Myocyte (in vitro differentiated cells): ENCODE measurements around the gene SERPINA4. TPM values are rescaled to one million over a fixed set of nuclear protein-coding genes. Genes with fewer than 3 reads are reported as not detected.
"Not testable (repeated sequence)": the region's sequence is repeated elsewhere in the genome, so short reads cannot be mapped to it uniquely, and the experiment has no call there.

Source experiments
- DNase-seq: peaks from one replicate; pipeline ENCODE4 v3.0.0-alpha.2; 2012; ENCODE audit warnings: low read depth
- total RNA-seq: library from RNA; depleted of rRNA; stranded (reverse); fragments of >200 nt; gene quantifications from 2 replicates; pipeline ENCODE4 v1.2.3, GENCODE V29; 2014

The SERPINA4 gene
- total RNA-seq, 1 donor from 2014 or later, result not detected

DNA sequence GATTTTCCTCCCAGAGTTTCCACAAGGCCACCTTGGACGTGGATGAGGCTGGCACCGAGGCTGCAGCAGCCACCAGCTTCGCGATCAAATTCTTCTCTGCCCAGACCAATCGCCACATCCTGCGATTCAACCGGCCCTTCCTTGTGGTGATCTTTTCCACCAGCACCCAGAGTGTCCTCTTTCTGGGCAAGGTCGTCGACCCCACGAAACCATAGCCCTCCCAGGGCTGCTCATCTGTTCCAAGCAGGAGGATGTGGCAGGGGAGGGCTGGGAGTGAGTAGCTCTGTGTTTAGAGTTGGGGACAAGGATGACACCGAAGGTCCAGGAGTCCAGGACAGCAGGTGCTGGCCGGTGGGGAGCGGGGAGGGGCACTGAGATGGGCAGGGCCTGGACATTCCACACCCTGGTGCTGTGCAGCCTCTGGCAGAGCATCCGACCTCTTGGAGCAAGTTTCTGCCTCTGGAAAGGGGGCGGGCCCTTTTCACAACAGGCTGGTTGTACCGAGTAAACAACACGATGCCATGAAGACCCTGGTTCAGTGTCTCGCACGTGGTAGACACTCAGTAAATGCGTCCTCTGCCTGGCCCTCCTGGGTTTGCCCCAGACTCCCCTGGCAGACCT is 8.2 kb downstream of the SERPINA4 start:
- DNase-seq, result no peak

DNA sequence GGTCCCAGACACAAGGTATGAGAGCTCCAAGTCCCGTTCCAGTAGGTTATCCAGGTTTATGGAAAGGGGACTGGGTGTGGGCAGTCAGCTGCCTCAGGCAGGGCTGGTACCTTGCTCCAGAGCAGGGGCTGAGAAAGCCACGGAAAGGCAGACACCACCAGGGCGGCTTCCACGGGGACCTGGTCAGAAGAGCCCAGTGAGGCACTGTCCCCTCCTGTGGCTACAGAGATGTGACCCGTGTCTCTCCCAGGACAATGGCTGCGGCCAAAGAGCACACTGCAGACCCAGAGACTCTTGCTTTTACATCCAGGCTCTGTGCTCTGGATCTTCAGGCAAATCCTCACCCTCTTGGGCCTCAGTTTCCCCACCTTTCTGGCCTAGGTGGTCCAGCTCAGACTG is 8.8 kb downstream of the SERPINA4 start:
- DNase-seq, result no peak

DNA sequence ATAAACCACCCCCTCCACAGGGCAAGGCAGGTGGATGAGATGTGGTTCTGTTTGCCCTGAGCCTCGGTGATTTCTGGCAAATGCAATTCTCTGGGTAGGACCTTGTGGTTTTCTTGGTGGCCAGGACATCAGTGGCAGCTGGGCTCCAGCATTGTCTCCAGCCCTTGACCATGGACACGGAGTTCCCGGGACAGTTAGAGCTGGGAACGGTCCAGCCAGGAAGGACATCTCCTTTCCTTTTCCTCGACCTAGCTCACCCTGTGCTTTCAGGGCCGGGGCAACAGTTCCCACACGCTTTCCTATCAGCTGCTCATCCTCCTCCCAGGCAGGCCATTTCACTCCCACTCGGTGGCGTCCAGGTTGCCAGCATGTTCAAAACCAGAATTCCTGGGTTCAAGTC is 9.2 kb downstream of the SERPINA4 start:
- peak; percentile 43 for DNase-seq

DNA sequence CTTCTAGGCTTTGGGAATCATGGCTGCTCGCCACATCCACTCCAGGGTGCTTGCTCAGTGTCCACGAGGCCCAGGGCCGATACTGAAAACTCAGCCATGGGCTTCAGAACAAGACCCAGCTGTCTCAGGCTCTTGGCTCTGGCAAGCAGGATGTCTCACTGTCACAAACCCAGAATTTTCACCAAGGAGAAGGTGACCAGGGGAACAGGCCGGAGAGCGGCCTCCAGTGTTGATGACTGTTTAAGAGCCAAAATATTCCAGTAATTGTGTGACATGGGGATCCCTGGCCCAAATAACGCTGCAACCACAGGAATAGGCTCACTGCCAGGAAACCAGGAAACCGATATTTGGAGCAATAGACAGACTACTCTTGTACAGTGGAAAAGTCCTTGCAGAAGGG is 10.2 kb downstream of the SERPINA4 start:
- no peak for DNase-seq

DNA sequence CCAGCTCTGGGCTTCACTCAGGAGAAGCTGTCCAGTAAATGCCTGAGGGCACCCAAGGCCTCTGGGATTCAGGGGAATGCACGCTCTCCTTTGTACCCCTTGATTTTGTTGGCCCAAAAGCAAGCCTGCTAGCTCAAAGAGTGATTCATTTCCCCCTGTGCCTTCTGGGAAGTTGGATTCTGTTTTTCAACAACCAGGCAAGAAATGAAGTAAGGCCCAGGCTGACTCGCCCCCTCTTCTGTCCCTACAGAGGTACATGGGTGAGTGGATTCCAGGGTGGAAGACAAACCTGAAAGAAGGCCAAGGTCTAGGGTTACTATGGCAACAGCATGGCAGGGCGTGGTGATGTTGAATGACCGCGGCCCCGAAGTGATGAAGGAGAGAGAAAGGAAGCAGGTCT is 10.7 kb downstream of the SERPINA4 start:
- DNase-seq, result no peak

DNA sequence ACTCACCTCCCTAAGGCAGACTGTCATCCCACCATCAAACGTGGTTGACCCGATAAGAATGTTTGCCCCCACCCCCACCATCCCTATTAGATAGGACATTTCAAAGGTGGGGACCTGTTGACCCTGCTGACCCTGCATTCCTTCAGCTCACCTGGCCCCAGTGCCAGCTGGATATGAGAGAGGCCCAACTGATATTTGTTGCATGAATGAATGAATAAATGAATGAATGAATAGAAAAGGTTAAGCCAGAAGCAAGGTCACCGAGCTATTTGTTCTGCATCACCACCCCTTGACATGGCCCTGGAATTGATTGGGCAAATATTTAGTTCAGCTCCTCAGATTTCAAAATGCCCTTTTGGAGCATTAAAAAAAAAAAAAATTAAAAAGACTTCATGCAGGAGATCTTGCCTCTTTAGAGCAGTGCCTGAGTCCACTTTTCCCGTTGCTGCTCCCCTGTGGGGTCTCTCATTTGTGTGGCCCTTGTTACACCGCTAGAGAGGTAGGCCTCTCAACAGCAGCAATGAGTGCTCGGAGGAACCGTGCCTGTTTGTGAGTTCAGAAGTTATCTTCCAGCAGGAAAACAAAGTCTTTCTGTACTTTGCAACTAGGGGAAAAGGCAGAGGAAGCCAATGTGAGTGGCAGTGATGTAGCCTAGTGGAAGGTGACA is 11.5 kb downstream of the SERPINA4 start:
- DNase-seq, result no peak

DNA sequence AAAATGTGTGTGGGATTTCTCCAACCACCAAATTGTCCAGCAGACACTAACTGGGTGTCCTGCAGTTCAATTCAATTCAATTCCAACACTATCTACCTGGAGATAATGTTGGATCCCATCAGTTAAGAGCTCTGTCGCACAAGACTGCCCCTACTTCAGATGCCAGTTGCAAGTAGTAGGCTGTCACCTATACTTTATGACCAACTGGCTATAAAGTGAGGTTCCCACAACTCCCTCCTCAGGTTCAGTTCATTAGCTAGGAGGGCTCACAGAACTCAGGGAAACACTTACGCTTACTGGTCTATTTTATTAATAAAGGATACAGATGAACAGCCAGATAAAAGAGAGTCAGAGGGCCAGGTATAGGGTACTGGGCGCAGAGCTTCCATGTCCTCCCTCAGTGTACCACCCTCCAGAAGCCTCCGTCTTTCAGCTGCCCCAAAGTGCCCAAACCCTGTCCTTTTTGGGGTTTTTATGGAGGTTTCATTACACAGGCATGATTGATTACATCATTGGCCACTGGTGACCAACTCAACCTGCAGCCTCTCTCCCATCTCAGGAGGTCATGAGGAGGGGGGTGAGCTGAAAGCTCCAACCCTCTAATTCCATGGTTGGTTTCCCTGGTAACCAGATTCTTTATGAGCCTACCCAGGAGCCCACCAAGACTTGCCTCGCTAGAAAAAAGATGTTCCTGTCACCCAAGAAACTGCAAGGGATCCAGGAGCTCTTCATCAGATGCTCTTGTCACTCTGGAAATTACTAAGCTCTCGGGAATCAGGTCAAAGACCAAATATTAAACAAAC is 12.4 kb downstream of the SERPINA4 start:
- no peak for DNase-seq

DNA sequence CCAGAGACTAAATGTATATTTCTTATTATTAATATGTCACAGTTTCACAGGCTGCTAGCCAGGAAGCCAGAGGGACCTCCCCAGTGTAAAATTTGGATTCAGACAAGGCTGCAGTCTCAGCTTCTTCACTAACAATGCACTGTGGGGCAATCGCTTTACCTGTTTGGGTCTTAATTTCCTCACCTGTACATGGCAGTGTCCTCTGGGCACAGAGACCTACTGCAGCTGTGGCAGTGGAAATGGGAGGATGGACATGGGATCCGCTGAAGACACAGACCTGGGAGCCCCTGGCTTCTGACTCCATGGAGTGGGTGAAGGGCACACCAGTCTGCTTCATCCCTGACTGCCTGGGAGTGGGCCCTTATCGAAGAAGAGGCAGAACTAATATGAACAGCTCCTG is 13.1 kb downstream of the SERPINA4 start:
- DNase-seq, result no peak

DNA sequence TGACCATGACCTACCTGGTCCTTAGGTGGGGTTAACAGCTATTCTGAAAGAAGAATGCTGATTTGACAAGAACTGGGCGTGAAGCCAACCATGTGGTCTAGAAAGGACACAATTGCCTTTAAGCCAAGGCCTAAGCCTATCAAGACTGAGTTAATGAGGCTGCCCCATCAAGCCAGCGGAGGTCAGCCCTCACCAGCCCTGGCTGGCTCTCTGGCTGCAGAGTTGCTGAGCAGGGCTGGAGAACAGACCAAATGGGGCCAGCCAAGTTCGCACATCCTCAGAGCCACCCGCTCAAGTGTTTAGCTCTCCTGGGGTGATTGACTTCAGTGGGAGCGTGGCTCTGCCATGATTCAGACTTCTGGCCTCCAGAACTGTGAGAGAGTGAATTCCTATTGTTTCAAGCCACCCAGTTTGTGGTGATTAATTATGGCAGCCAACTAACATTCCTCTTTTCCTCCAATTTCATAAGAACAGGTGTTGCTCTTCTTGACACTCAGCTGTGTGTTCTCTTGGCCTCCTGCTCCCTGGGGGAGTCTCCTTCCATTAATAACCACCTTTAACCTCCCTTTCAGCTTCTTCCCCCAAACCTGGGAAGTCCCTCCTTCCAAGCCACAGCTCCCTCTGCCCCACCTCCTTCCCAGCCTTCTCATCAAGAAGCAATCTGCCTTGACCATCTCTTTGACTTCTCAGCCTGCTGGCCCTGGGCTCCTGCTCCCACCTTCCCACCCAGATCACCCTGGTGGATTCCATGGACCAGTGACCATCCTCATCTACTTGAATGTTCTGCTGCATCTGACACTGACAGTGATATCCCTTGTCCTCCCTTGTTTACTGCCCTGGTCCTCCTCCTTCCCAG is 14.7 kb downstream of the SERPINA4 start:
- peak; percentile 70 for DNase-seq

DNA sequence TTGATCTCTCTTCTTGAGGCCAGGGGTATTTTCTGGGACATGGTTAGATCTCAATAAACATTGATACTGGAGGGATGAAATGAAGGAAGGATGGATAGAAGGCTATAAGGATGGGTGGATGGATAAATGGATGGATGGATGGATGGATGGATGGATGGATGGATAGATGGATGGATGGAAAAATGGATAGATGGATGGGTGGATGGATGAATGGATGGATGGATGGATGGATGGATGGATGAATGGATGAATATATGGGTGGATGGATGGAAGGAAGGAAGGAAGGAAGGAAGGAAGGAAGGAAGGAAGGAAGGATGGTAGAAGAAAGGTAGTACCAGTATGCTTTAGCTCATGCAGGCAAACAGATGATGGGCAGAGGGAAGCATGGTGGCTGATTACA is 16.2 kb downstream of the SERPINA4 start:
- not testable (repeated sequence) for DNase-seq

DNA sequence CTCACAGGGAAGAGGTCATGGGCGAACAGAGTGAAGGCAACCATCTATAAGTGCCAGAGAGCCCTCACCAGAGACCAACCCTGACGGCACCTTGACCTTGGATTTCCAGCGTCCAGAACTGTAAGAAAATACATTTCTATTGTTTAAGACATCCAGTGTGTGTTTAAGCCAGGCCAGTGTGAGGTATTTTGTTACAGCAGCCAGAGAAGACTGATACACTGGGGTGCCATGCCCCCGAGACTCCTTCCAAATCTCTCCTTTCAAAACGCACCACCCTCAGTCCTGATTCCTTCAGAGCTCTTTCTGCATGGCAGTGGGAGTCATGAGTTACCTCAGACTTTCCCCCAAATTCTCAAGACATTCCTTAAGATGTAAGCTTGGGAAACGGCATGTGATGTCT is 17.5 kb downstream of the SERPINA4 start:
- DNase-seq, result no peak

DNA sequence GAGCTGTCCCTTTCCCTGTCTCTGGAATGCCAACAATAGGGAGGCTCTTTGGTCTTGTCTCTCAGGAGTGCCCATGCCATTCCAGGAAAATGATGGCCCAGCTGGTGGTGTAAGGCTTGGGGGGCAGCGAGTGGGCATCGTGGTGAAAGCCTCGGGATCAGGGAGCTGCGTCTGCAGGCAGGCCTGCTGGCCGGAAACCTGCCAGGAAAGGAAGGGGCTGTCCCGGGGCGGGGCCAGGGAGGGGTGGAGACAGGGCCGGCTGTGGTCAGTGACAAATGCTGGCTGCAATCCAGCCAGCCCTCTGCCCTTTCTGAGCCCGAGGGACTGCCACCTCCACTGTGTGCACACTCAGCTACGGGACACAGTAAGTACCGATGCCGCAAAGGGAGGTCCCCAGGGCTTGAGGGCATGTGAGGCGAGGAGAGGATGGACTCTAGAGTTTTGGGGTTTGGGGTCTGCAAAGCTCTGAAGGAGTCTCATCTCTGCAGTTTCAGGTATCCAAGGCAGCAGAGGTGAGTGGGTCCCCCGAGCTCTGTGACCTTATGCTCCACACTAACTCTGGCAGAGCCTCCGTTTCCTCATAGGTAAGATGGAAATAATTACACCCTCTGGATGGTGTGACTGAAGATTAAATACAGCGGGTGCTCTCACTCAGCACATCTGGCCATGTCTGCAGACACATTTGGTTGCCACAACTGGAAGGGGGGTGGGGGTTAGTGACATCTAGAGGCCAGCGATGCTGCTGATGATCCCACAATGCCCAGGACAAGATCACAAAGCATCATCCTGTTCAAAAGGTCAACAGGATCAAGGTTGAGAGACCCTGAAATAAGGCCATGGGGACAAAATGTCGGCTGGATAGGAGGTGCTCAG is 20.1 kb downstream of the SERPINA4 start, which contains the start of gene SERPINA5:
Gene SERPINA5 (plus strand): TSS at position 300 of the 873 bp plus-strand sequence. CDS start 5,937 bp downstream, outside the sequence.
- DNase-seq, result peak; percentile 31

DNA sequence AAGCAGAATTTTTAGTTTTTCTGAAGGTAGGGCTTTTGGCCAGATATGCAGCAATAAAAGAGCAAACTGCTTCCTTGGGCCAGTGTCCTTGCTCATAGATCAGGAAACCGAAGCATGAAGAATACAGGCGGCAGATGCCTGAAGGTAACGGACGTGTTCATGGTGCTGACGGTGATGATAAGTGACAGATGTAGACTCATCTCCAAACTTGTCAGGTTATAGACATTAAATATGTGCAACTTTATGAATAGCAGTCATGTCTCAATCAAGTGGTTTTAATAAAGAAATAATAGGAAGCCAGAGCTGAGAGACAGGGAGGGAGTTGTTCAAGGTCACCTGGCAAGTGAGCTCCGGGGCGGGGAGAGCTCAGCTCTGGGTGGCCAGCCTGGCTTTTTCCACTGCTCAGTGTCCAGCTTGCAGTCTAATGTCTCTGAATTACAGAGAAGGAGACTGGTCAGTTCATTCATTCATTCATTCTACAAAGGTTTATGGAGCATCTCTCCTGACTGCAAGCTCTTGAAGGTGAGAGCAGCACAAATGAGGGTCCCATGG is 21.0 kb downstream of the SERPINA4 start:
- DNase-seq, result no peak

DNA sequence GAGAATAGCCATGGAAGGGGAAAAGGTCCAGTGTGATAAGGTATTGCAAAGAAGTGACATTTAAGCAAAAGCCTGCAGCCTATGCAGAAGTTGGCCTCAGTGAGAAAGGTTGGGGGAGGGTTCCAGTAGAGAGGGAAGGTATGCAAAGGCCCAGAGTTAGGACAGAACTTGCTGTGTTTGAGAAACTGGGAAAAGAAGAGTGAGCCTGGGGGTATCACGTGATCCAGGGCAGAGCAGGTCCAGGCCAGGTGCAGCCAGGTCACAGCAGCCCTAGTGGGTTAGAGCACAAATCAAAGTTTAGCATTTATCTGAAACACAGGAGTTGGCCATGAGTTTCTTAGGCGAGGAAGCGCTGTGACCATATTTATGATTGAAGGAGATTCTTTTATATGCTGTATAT is 21.6 kb downstream of the SERPINA4 start:
- DNase-seq, result no peak

DNA sequence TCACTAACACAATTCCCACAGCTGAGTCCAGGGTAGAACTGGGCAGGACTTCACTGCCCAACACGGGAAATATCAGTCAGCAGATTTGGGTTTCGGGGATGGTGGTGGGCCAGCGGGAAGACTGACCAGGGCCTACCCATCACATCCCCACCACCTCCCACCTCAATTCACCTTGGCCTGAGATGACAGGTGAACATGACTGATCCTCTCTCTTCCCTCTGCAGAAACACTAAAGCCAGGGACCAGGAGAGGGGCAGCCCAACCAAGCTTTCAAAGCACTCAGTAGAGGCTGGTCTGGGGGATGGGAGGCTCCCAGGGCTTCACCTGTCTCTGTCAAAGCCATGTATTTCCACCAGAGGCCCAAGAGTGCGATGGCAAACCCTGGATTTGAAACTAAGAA is 22.3 kb downstream of the SERPINA4 start:
- DNase-seq, result no peak

DNA sequence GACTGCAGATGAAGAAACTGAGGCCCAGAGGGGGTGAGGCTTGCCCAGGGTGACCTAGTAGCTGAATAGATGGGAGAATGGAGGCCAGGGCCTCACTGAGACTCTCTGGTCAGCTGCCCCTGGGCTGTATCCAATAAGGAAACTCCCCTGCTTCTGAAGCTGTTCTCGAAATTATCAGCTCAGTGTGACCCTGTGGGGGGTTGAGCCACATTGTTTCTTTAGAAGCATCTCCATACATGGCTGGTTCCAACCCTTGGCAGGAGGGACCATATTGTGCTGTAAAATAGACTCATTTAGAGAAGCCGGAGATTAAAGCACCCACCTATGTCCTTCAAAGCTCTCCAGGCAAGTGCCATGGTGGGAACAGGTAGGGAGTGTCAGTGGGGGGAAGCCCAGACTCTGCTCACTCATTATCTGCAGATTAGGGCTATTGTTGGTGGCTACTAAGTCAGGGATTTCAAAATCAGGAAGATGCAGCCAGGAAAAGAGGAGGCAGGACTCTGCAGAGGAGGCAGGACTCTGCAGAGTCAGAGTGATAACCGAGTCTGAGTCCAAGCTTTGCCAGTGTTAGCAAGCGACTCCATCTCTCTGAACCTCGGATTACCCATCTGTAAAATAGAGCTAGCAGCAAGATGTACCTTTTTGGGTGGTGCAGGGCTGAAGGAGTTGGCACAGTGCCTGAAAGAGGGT is 23.5 kb downstream of the SERPINA4 start:
- DNase-seq, result no peak

DNA sequence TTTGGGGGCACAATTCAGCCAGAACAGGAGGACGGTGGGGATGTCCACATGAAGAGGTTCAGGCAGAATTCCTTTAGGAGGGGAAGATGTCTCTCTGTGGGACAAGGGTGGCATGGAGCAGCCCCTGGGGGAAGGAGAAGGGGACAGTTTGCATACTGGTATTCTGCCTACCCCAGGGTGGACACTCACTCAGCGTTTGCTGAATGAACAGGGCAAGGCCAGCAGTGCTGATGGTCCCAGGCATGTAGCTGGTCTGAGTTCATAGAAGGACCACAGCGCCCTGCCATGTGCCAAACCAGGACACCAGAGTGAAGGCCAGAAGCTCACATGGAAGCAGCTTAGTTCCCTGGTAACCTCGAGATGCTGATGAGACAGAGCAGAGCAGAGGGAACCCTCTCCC is 25.4 kb downstream of the SERPINA4 start:
- no peak for DNase-seq

DNA sequence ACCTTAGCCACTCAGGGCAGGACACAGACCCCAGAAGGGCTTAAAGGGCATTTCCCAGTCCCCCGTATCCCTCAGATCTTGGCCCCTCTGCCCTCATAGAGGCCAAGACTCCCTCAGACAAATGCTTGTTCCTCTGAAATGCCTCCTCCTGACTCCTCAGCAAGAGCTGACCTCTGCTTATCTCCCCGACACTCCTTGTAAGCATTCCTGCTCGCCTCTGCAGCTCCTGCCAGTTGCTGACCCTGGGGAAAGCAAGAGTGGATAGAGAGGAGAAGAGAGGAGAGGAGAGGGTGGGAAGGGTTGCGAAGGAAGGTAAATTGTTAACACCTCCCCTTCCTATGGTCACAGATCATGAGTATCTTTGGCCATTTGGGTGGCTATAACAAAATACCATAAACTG is 27.1 kb downstream of the SERPINA4 start:
- DNase-seq, result no peak

DNA sequence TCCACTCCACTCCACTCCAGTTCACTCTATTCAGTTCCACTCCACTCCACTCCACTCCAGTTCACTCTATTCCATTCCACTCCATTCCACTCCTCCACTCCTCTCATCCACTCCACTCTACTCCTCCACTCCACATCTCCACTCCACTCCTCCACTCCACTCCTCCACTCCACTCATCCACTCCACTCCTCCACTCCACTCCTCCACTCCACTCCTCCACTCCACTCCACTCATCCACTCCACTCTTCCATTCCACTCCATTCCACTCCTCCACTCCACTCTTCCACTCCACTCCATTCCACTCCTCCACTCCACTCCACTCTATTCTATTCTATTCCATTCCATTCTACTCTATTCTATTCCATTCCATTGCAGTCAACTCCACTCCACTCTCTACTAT is 29.8 kb downstream of the SERPINA4 start:
- no peak for DNase-seq
